HepG2 (cell line): Measurements from ENCODE around the gene BCAS1. TPM values are rescaled to one million over a fixed set of nuclear protein-coding genes. Genes with fewer than 3 reads are reported as not detected.

ENCODE experiments used
- ATAC-seq: fragments of 200-7000 bp; cut with Tn5 transposase; 3 replicates; pipeline ENCODE4 v1.9.1; 2020; ENCODE audit warnings: mild to moderate bottlenecking, moderate library complexity
- BruUV-seq: library from RNA; stranded (reverse); fragments of 400-500 nt; replicated peaks from 2 replicates; lab custom pipeline; 2021; lab: Mats Ljungman, UMichigan
- CTCF ChIA-PET: fragments of 300-600 bp; formaldehyde crosslinking; extraction: SDS; loops from one replicate; lab custom pipeline; 2021; ENCODE audit warnings: low total read pairs, inconsistent platforms, low intra/inter-chr PET ratio; lab: Yijun Ruan, JAX
- POLR2A ChIA-PET: fragments of 350-600 bp; sonication (Branson Sonifier 250); formaldehyde crosslinking; loops from one replicate; lab custom pipeline; 2020; ENCODE audit warnings: antibody characterized with exemption, inconsistent platforms; lab: Yijun Ruan, JAX
- DNase-seq: peaks from one replicate; pipeline ENCODE4 v3.0.0-alpha.2; 2015; ENCODE audit warnings: low spot score
- FAIRE-seq: peaks from 3 replicates; lab custom pipeline; 2011; peaks lifted over from hg19 to GRCh38; lab: Jason Lieb, UNC
- H2AFZ ChIP-seq: one replicate; pipeline ENCODE4 v1.6.1; 2011; ENCODE audit warnings: low read length, inconsistent platforms
- H3K27ac ChIP-seq: fragments of 300-600 bp; 3 replicates; pipeline ENCODE4 v1.8.0; 2011; ENCODE audit warnings: mixed run types, mild to moderate bottlenecking, mixed read lengths, low read length, inconsistent platforms; ENCODE audit not compliant: insufficient read depth; ENCODE audit errors: extremely low read length
- H3K27me3 ChIP-seq, 2 experiments: fragments of 200-600 bp in 1 of 2; 2 replicates in 1 of 2; 3 replicates in 1 of 2; pipeline versions ENCODE4 v1.6.0 to v1.8.0; 2011; ENCODE audit warnings: low read length in 2 of 2, mild to moderate bottlenecking in 2 of 2, moderate library complexity in 2 of 2, inconsistent platforms in 1 of 2; ENCODE audit not compliant: insufficient read depth in 2 of 2, control insufficient read depth in 1 of 2
- H3K36me3 ChIP-seq, 2 experiments: fragments of 200-600 bp in 1 of 2; replicated peaks in 1 of 2; 2 replicates in 1 of 2; 3 replicates in 1 of 2; pipeline versions ENCODE4 v1.5.1 to v1.8.0; 2011; ENCODE audit warnings: low read length in 2 of 2, inconsistent platforms in 1 of 2; ENCODE audit not compliant: insufficient read depth in 2 of 2, control insufficient read depth in 1 of 2
- H3K4me1 ChIP-seq: 2 replicates; pipeline ENCODE4 v1.5.1; 2012; ENCODE audit warnings: low read length, inconsistent platforms; ENCODE audit not compliant: insufficient read depth
- H3K4me2 ChIP-seq: 2 replicates; pipeline ENCODE4 v1.6.0; 2011; ENCODE audit warnings: low read depth, low read length, inconsistent platforms
- H3K4me3 ChIP-seq, 3 experiments: fragments of 200-600 bp in 1 of 3; sonication (generic), shearing (Covaris generic) in 1 of 3; replicated peaks in 1 of 3; 2 replicates each; pipeline ENCODE4 v1.5.1; 2011 to 2016; ENCODE audit warnings: low read length in 3 of 3, inconsistent platforms in 2 of 3, low read depth in 2 of 3, mild to moderate bottlenecking in 2 of 3, control low read depth in 1 of 3, mixed read lengths in 1 of 3; ENCODE audit not compliant: insufficient read depth in 1 of 3
- H3K79me2 ChIP-seq: one replicate; pipeline ENCODE4 v1.6.1; 2011; ENCODE audit warnings: low read length, inconsistent platforms; ENCODE audit not compliant: insufficient read depth
- H3K9ac ChIP-seq: 2 replicates; pipeline ENCODE4 v1.6.0; 2011; ENCODE audit warnings: mild to moderate bottlenecking, low read depth, low read length, inconsistent platforms; ENCODE audit not compliant: insufficient read depth
- H3K9me3 ChIP-seq: 2 replicates; pipeline ENCODE4 v1.5.1; 2012; ENCODE audit warnings: mild to moderate bottlenecking, low read length
- H4K20me1 ChIP-seq: 2 replicates; pipeline ENCODE4 v1.6.0; 2011; ENCODE audit warnings: inconsistent platforms, mild to moderate bottlenecking, low read length, moderate library complexity; ENCODE audit not compliant: insufficient read depth
- ARID5B ChIP-seq: IDR thresholded peaks from 2 replicates; pipeline ENCODE4 v1.4.0; 2020; ENCODE audit warnings: mild to moderate bottlenecking, missing genetic modification reagents
- CREM ChIP-seq, 2 experiments: sonication (generic) in 1 of 2; formaldehyde crosslinking in 1 of 2; IDR thresholded peaks; 2 replicates each; pipeline versions ENCODE4 v1.4.0 to v1.6.1; 2016 to 2020; ENCODE audit warnings: antibody characterized with exemption in 1 of 2, mild to moderate bottlenecking in 1 of 2, missing genetic modification reagents in 1 of 2
- GLI4 ChIP-seq: sonication (generic); formaldehyde crosslinking; IDR thresholded peaks from 2 replicates; pipeline ENCODE4 v1.5.1; 2020; ENCODE audit warnings: missing genetic modification reagents, mild to moderate bottlenecking, moderate library complexity, borderline replicate concordance
- KAT7 ChIP-seq: IDR thresholded peaks from 2 replicates; pipeline ENCODE4 v1.6.1; 2018; ENCODE audit warnings: borderline replicate concordance, missing compliant biosample characterization
- KLF16 ChIP-seq, 2 experiments: sonication (generic) in 1 of 2; formaldehyde crosslinking in 1 of 2; IDR thresholded peaks; 2 replicates each; pipeline versions ENCODE4 v1.6.1 to v1.8.0; 2016 to 2023; ENCODE audit warnings: missing genetic modification reagents in 2 of 2, missing compliant biosample characterization in 1 of 2
- MEIS1 ChIP-seq: sonication (generic); formaldehyde crosslinking; IDR thresholded peaks from 2 replicates; pipeline ENCODE4 v1.9.0; 2021; ENCODE audit warnings: mild to moderate bottlenecking, missing genetic modification reagents, moderate library complexity, borderline replicate concordance
- MIER3 ChIP-seq: IDR thresholded peaks from 2 replicates; pipeline ENCODE4 v1.6.1; 2016; ENCODE audit warnings: missing compliant biosample characterization, borderline replicate concordance
- RXRB ChIP-seq: IDR thresholded peaks from 2 replicates; pipeline ENCODE4 v1.6.1; 2016; ENCODE audit warnings: borderline replicate concordance, missing genetic modification reagents, missing compliant biosample characterization
- SAFB2 ChIP-seq: sonication (generic); formaldehyde crosslinking; IDR thresholded peaks from 2 replicates; pipeline ENCODE4 v1.5.1; 2020; ENCODE audit warnings: missing genetic modification reagents, low read depth, mild to moderate bottlenecking, borderline replicate concordance
- STAG1 ChIP-seq: sonication (generic); formaldehyde crosslinking; IDR thresholded peaks from 2 replicates; pipeline ENCODE4 v1.4.0; 2020; ENCODE audit warnings: missing genetic modification reagents
- TEAD2 ChIP-seq: sonication (generic); formaldehyde crosslinking; IDR thresholded peaks from 2 replicates; pipeline ENCODE4 v1.9.0; 2021; ENCODE audit warnings: missing genetic modification reagents
- YEATS2 ChIP-seq: sonication (generic); formaldehyde crosslinking; IDR thresholded peaks from 2 replicates; pipeline ENCODE4 v1.4.0; 2020; ENCODE audit warnings: missing genetic modification reagents, borderline replicate concordance
- ZFP82 ChIP-seq: sonication (generic); formaldehyde crosslinking; IDR thresholded peaks from 2 replicates; pipeline ENCODE4 v1.5.1; 2020; ENCODE audit warnings: mild to moderate bottlenecking, missing genetic modification reagents, borderline replicate concordance
- ZNF460 ChIP-seq: sonication (generic); formaldehyde crosslinking; IDR thresholded peaks from 2 replicates; pipeline ENCODE4 v1.5.1; 2020; ENCODE audit warnings: missing genetic modification reagents, mild to moderate bottlenecking, borderline replicate concordance
- ZNF501 ChIP-seq: sonication (generic); formaldehyde crosslinking; IDR thresholded peaks from 2 replicates; pipeline ENCODE4 v1.5.1; 2020; ENCODE audit warnings: mild to moderate bottlenecking, moderate library complexity, missing genetic modification reagents
- ZNF563 ChIP-seq: sonication (generic); formaldehyde crosslinking; IDR thresholded peaks from 2 replicates; pipeline ENCODE4 v1.8.0; 2022; ENCODE audit warnings: mild to moderate bottlenecking, moderate library complexity, missing genetic modification reagents
- ZSCAN21 ChIP-seq: sonication (generic); formaldehyde crosslinking; IDR thresholded peaks from 2 replicates; pipeline ENCODE4 v1.8.0; 2022; ENCODE audit warnings: mild to moderate bottlenecking, missing genetic modification reagents, moderate library complexity, borderline replicate concordance
- ZSCAN25 ChIP-seq: sonication (generic); formaldehyde crosslinking; IDR thresholded peaks from 2 replicates; pipeline ENCODE4 v1.8.0; 2022; ENCODE audit warnings: mild to moderate bottlenecking, missing genetic modification reagents
- WGBS: methylation state at CpG from one replicate; pipeline ENCODE4 v1.1.6; 2017; ENCODE audit warnings: low lambda C conversion rate; 5-methylcytosine and 5-hydroxymethylcytosine counted together
- in situ Hi-C: cut with HindIII; loops from 2 replicates; pipeline ENCODE4 v1.10.0; 2017; ENCODE audit warnings: low pct_unique_long_range_greater_than_20kb; ENCODE audit not compliant: extremely low pct_ligation_motif_present
- intact Hi-C: fragments of 100-400 bp; cut with micrococcal nuclease; formaldehyde crosslinking; loops from one replicate; pipeline ENCODE4 v1.10.0; 2022; ENCODE audit not compliant: unreplicated experiment
- polyA plus RNA-seq, 8 experiments: library from polyadenylated mRNA; depleted of rRNA in 3 of 8; stranded (reverse) in 7 of 8; unstranded in 1 of 8; fragments of >200 nt; fragmentation: Illumina TruSeq in 4 of 8; extraction: Trizol in 4 of 8; gene quantifications; 2 replicates each; pipeline versions ENCODE4 v1.2.1 to v1.2.3, GENCODE V29; 2011 to 2016; ENCODE audit warnings: low read depth in 4 of 8, missing spikeins in 1 of 8, mixed read lengths in 1 of 8; ENCODE audit not compliant: insufficient read depth in 1 of 8
- total RNA-seq, 5 experiments: library from RNA; depleted of rRNA; stranded (reverse); fragments of >200 nt; fragmentation: Illumina TruSeq; extraction: Trizol; gene quantifications; 2 replicates each; pipeline ENCODE4 v1.2.3, GENCODE V29; 2016; ENCODE audit warnings: low read depth in 1 of 5
- TF ChIP-seq, protein P1 (sequence below): sonication (generic); formaldehyde crosslinking; IDR thresholded peaks from 2 replicates; pipeline ENCODE4 v1.5.0; 2020; ENCODE audit warnings: missing genetic modification reagents, mild to moderate bottlenecking, borderline replicate concordance

Gene BCAS1
- total and polyA plus RNA-seq, 2 of the 13 experiments (the other 11 are each of a cell fraction or from before 2014, with no cell fraction given) = 0.55 to 0.91 TPM

- Histone ChIP-seq H3K79me2 (no peaks in the 10 kb centered on the region), H4K20me1 (no peaks in the 10 kb centered on the region), H3K4me1 (peaks cover 69% of the 10 kb centered on the region), H3K9ac (no peak overlapping the region), H3K4me2 (no peak overlapping the region), H3K9me3 (no peaks in the 10 kb centered on the region), H3K27ac (no peak overlapping the region), H3K4me3 (no peak overlapping the region), H3K27me3 (peaks cover 0 to 5% of the 10 kb centered on the region in 2 experiments; a peak in 2 of 5 replicates), H3K36me3 (no peaks in the 10 kb centered on the region), H2AFZ (no peak overlapping the region)
- intact Hi-C loops = no loop called here
- ATAC-seq (no peak), FAIRE-seq (no peak), DNase-seq (peak; percentile 45)
- WGBS = 50% methylated on average over 5 of the region's 5 CpGs
- BruUV-seq = no TSS peak
- ChIA-PET CTCF (interaction anchor here (7.4 kb wide), 1 partner anchor 359 kb away, joined by 107 read pairs; no protein-coding TSS in a partner anchor), POLR2A (interaction anchor here (0.9 to 2.6 kb wide), 6 partner anchors 22 to 358 kb away, joined by 3 to 17 read pairs (median 4); no protein-coding TSS in a partner anchor)
- in situ Hi-C loops = no loop called here
- TF ChIP-seq SAFB2 (CRISPR knock-in tag) (no peak), ZNF563 (CRISPR knock-in tag) (no peak), MEIS1 (CRISPR knock-in tag) (0 out of 2 replicates have a peak, but pooled peaks have one; percentile 35), ZNF460 (CRISPR knock-in tag) (no peak), STAG1 (CRISPR knock-in tag) (no peak), CREM (IDR thresholded peaks at IDR 0.05) (no peak), CREM (CRISPR knock-in tag; IDR thresholded peaks at IDR 0.05) (no peak), ARID5B (CRISPR knock-in tag) (0 out of 2 replicates have a peak, but pooled peaks have one; percentile 26), KLF16 (CRISPR knock-in tag; IDR thresholded peaks at IDR 0.05) (no peak), KAT7 (CRISPR knock-in tag) (no peak), RXRB (CRISPR knock-in tag) (no peak), GLI4 (CRISPR knock-in tag) (no peak), TEAD2 (CRISPR knock-in tag) (no peak), MIER3 (CRISPR knock-in tag) (no peak), ZNF501 (CRISPR knock-in tag) (no peak), ZFP82 (CRISPR knock-in tag) (0 out of 2 replicates have a peak, but pooled peaks have one; percentile 54), ZSCAN25 (0 out of 2 replicates have a peak, but pooled peaks have one; percentile 22), ZSCAN21 (CRISPR knock-in tag) (no peak), YEATS2 (CRISPR knock-in tag) (no peak)
- TF ChIP-seq, protein P1, sequence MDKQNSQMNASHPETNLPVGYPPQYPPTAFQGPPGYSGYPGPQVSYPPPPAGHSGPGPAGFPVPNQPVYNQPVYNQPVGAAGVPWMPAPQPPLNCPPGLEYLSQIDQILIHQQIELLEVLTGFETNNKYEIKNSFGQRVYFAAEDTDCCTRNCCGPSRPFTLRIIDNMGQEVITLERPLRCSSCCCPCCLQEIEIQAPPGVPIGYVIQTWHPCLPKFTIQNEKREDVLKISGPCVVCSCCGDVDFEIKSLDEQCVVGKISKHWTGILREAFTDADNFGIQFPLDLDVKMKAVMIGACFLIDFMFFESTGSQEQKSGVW (CRISPR knock-in tag) = no peak
Observed at GRCh38 chr20:53937929-53938367, 132.4 kb downstream of the BCAS1 start.
